ENCODE results near the gene C1R. TPM values are rescaled to one million over a fixed set of nuclear protein-coding genes. Genes with fewer than 3 reads are reported as not detected.
"Not testable (repeated sequence)": the region's sequence is repeated elsewhere in the genome, so short reads cannot be mapped to it uniquely, and the experiment has no call there.

Gene C1R
- total RNA-seq, 1 experiment from 2014 or later = 104 TPM

DNA sequence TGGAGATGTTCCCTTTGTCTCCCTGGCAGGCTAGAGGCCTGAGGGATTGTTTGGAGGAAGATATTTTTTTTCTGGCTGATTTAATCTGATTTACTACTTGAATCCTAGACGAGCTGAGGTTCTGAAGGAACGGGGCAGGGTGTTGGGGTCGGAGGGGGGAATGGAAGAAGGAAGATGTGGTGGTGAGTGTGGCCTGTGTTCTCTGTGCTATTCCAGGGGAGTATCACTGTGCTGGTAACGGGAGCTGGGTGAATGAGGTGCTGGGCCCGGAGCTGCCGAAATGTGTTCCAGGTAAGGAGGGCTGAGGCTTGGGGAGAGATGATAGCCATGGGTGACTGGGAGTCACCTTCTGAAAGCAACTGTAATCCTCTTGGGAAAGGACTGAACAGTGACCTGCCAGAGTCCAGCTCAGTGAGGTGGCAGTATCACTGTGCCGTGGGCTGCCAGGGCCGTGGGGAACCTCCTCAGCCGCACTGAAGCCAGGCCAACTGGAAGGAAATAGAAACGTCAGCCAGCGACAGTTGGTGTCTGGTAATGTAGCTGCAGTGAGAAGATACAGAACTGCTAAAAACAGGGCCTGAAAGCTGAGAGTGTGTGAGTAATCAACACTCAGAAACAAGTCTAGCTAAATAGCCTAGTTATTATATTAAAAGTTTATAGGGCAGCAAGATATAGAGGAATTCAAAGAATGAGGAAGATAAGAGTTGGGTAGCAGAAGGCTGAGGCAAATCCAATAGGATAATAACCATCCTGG, 23.8 kb downstream of the C1R start:
- no peak for DNase-seq (ENCODE audit: low spot score)

GRCh38 chr12:7067096-7067495, 25.1 kb downstream of the C1R start:
- no peak for DNase-seq (ENCODE audit: low spot score)

- DNase-seq (ENCODE audit: low spot score) = no peak
Observed at GRCh38 chr12:7066596-7066995, 25.6 kb downstream of the C1R start.

DNA sequence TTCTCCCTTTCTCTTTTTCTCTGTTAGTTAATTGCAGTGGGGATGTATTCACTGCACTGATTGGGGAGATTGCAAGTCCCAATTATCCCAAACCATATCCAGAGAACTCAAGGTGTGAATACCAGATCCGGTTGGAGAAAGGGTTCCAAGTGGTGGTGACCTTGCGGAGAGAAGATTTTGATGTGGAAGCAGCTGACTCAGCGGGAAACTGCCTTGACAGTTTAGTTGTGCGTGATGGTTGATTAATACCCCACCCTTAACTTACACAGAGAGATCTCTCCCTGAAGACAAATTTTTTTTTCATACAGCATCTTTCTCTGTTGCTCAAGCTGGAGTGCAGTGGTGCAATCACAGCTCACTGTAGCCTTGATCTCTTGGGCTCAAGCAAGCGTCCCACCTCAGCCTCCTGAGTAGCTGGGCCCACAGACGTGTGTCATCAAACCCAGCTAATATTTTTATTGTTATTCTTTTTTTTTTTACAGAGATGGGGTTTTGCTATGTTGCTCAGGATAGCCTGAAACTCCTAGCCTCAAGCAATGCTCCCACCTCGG, 27.1 kb downstream of the C1R start:
- no peak for DNase-seq (ENCODE audit: low spot score)

GRCh38 chr12:7064516-7064915, 27.7 kb downstream of the C1R start:
- DNase-seq (ENCODE audit: low spot score) = no peak

GRCh38 chr12:7061596-7061995, 30.6 kb downstream of the C1R start:
- DNase-seq (ENCODE audit: low spot score) = no peak

- DNase-seq (ENCODE audit: low spot score) = no peak
Observed at GRCh38 chr12:7061138-7061537, 31.1 kb downstream of the C1R start.

DNA sequence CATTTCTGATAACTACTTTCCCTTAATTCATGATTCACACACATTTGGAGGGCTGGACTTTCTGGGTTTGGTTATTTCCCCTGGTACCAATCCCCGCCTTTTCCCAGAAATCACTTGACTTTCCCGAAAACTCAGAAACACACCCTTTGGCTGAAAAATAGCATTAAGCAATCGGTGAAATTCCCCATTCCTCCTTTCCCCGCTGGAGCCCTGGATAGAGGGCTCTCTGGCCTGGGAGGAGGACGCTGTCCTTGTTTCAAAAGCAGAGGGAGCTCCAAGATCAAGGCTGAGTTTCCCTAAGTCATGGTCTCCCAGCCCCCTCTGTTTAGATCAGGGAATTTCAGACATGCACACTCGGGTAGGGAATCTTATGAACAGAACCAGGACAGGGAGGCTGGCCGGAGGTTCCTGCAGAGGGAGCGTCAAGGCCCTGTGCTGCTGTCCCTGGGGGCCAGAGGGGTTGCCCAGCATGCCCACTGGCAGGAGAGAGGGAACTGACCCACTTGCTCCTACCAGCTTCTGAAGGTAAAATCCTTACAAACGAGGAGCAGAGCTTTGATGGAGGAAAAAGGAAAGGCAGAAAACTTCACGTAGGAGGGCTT, 31.8 kb downstream of the C1R start, which contains the start of gene C1S:
C1S (plus strand) TSS at position 366 of the 602 bp plus-strand sequence. CDS start 1,195 bp downstream, outside the sequence.
- DNase-seq (ENCODE audit: low spot score) = peak; percentile 91

- no peak for DNase-seq (ENCODE audit: low spot score)
Observed at GRCh38 chr12:7059780-7060179, 32.5 kb downstream of the C1R start.

DNA sequence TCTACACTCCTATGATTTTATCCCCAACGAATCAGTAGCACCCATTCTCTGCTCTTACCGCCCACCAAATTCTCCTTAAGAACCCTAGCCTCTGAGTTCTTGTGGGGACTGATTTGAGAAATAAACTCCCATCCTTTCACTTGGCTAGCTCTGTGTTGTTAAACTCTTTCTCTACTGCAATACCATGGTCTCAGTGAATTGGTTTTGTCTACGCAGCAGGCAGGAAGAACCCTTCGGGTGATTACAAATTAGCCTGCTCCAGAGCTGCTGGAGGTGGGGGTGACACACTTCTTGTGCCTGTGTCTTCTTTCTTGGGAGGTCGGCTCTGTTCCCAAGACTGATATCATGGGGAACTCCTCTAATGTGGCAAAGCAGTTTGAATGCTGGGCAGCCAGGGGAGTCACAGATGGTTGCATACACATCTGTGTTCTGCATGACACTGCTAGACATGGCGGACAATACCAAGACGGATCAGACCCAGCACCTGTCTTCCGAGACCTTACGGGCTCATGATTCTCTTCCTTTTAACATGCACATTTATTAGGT, 33.3 kb downstream of the C1R start:
- DNase-seq (ENCODE audit: low spot score) = no peak

DNA sequence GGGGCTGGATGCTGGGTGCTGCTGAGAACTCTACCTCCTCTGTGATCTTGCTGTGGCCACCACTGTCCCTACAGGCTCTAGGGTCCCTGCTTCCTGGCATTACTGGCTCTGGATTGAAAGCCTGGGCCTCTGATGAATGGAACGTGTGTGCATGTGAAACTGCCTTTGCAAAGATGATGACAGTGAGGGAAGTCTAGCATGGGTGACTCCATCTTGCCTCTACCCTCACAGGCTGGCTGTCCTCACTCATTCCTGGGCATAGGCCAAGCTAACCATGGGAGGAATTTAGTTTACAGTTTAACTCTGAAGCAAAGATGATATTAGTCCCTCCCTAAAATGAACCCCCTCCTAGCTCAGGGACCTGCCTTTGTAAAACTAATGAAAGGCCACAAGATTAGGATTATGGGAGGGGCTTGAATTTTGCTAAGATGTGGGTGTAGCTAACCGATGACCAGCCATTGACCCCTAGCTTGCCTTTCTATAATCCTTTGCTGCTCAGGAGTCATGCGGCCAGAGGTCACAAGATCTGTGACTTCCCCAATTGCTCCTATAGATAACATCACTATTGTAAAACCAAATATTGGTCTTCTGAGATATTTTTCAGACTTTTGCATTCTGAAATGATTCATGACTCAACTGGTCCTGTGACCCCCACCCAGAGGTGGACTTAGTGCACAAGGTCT, 33.9 kb downstream of the C1R start:
- no peak for DNase-seq (ENCODE audit: low spot score)

DNA sequence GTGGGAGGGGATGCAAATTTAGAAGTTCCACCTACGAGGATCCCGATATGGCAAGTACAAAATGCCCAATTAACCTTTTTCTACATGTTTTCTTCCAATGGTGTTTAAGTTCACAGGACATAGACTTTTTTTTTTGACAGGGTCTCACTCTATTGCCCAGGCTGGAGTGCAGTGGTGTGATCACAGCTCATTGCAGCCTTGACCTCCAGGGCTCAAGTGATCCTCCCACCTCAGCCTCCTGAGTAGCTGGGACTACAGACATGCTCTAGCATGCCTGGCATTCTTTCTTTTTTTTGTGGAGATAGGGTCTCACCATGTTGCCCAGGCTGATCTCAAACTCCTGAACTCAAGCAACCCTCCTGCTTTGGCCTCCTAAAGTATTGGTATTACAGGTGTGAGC, 36.5 kb downstream of the C1R start:
- DNase-seq (ENCODE audit: low spot score) = not testable (repeated sequence)

- no peak for DNase-seq (ENCODE audit: low spot score)
Observed at GRCh38 chr12:7054925-7055324, 37.3 kb downstream of the C1R start.

- not testable (repeated sequence) for DNase-seq (ENCODE audit: low spot score)
Observed at GRCh38 chr12:7049973-7050372, 42.3 kb downstream of the C1R start.

DNA sequence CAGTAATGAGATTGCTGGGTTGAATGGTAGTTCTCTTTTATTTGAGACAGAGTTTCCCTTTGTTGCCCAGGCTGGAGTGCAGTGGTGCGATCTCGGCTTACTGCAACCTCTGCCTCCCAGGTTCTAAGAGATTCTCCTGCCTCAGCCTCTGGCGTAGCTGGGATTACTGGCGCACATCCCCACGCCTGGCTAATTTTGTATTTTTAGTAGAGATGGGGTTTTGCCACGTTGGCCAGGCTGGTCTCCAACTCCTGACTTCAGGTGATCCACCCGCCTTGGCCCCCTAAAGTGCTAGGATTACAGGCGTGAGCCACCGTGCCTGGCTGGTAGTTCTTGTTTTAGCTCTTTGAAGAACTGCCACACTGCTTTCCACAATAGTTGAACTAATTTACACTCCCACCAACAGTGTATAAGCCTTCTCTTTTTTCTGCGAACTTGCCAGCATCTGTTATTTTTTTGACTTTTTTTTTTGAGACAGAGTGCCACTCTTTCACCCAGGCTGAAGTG, 42.7 kb downstream of the C1R start:
- not testable (repeated sequence) for DNase-seq (ENCODE audit: low spot score)

GRCh38 chr12:7047306-7047705, 44.9 kb downstream of the C1R start:
- DNase-seq (ENCODE audit: low spot score) = no peak

DNA sequence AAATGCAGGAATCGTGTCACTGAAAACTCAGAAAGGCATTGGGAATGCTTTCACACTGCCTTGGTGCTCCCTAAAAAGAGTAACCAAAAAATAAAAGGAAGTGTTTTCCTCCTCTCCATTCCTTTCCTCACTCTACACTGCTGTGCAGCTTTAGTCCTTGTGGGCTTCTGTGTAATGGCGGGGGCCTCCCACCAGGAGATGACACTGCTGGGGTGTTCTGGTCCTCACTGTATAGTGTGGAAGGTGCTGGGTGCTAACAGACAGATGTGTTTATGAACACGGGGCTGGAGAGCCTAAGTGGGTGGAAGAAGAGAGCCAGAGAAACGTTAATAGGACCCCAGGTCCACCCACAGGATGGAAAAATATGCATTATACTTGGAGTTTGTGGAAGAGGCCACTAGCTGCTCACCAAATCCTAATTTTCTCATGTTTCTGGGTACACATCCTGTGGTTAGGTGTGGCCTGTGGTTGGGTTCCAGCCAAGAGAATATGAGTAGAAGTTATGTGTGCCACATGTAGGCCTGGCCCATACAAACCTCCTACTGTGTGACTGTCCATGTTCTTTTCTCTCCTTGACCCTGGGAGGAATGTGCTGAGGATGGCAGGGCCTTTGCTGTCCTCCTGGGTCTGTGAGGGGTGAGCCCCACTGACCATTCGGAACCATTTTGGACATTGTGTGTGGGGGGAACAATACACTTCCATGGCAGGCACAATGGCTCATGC, 45.7 kb downstream of the C1R start:
- DNase-seq (ENCODE audit: low spot score) = no peak

GRCh38 chr12:7045913-7046312, 46.3 kb downstream of the C1R start:
- DNase-seq (ENCODE audit: low spot score) = no peak

GRCh38 chr12:7042842-7043241, 49.4 kb downstream of the C1R start:
- DNase-seq (ENCODE audit: low spot score) = peak; percentile 66

DNA sequence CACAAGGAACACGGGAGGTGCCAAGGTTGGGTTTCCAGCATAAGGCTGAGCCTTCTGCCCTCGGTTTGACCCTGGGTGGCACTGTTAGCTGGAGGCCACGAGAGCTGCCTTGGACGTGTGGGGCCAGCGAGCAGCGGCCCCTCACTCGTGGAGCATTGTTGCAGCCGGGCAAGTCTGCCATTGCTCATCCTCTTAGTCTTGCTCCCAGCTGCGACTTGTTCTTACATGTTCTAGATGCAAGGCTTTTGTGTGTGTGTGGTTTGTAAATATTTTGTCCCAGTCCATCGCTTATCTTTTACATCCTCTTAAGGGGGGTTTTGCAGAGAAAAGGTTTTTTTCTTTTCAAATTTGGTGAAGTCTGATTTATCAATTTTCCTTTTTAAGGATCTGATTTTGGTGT, 52.8 kb downstream of the C1R start:
- DNase-seq (ENCODE audit: low spot score) = no peak

GRCh38 chr12:7038591-7038990, 53.7 kb downstream of the C1R start:
- DNase-seq (ENCODE audit: low spot score) = no peak

Measured in H4 (cell line).